HepG2 (cell line): Measurements from ENCODE around the gene PIGL. TPM values are rescaled to one million over a fixed set of nuclear protein-coding genes. Genes with fewer than 3 reads are reported as not detected.

Experiments
- DPF2 ChIP-seq: sonication (generic); formaldehyde crosslinking; IDR thresholded peaks from 2 replicates; pipeline ENCODE4 v1.4.0; 2020; ENCODE audit warnings: mild to moderate bottlenecking, low read depth, missing genetic modification reagents, borderline replicate concordance
- SALL2 ChIP-seq: sonication (generic); formaldehyde crosslinking; IDR thresholded peaks from 2 replicates; pipeline ENCODE4 v1.8.1; 2023; ENCODE audit warnings: mild to moderate bottlenecking, missing genetic modification reagents, inconsistent platforms
- SP5 ChIP-seq: IDR thresholded peaks from 2 replicates; pipeline ENCODE4 v1.6.1; 2016; ENCODE audit warnings: low read depth, borderline replicate concordance
- TCF7 ChIP-seq: sonication (generic); IDR thresholded peaks from 2 replicates; pipeline ENCODE4 v1.6.1; 2016; ENCODE audit warnings: antibody characterized with exemption, low read depth
- ZNF333 ChIP-seq: sonication (generic); formaldehyde crosslinking; IDR thresholded peaks from 2 replicates; pipeline ENCODE4 v1.4.0; 2020; ENCODE audit warnings: mild to moderate bottlenecking, missing genetic modification reagents, borderline replicate concordance
- ZNF773 ChIP-seq: sonication (generic); formaldehyde crosslinking; IDR thresholded peaks from 2 replicates; pipeline ENCODE4 v1.4.0; 2020; ENCODE audit warnings: missing genetic modification reagents, borderline replicate concordance
- polyA plus RNA-seq, 8 experiments: library from polyadenylated mRNA; depleted of rRNA in 3 of 8; stranded (reverse) in 7 of 8; unstranded in 1 of 8; fragments of >200 nt; fragmentation: Illumina TruSeq in 4 of 8; extraction: Trizol in 4 of 8; gene quantifications; 2 replicates each; pipeline versions ENCODE4 v1.2.1 to v1.2.3, GENCODE V29; 2011 to 2016; ENCODE audit warnings: low read depth in 4 of 8, missing spikeins in 1 of 8, mixed read lengths in 1 of 8; ENCODE audit not compliant: insufficient read depth in 1 of 8
- total RNA-seq, 5 experiments: library from RNA; depleted of rRNA; stranded (reverse); fragments of >200 nt; fragmentation: Illumina TruSeq; extraction: Trizol; gene quantifications; 2 replicates each; pipeline ENCODE4 v1.2.3, GENCODE V29; 2016; ENCODE audit warnings: low read depth in 1 of 5
- TF ChIP-seq, protein P1 (sequence below): sonication (generic); formaldehyde crosslinking; IDR thresholded peaks from 2 replicates; pipeline ENCODE4 v1.4.0; 2020; ENCODE audit warnings: missing genetic modification reagents, borderline replicate concordance
- TF ChIP-seq, protein P2 (sequence below): sonication (generic); formaldehyde crosslinking; IDR thresholded peaks from 2 replicates; pipeline ENCODE4 v1.5.0; 2020; ENCODE audit warnings: mild to moderate bottlenecking, missing genetic modification reagents, borderline replicate concordance
- TF ChIP-seq, protein P3 (sequence below): fragments of 450-650 bp; IDR thresholded peaks from 2 replicates; pipeline ENCODE4 v1.6.1; 2016
- TF ChIP-seq, protein P4 (sequence below), 2 experiments: sonication (generic) in 1 of 2; formaldehyde crosslinking in 1 of 2; IDR thresholded peaks; 2 replicates each; pipeline versions ENCODE4 v1.6.1 to v1.9.0; 2014 to 2022; ENCODE audit warnings: antibody characterized with exemption in 1 of 2, borderline replicate concordance in 1 of 2, inconsistent platforms in 1 of 2, low read depth in 1 of 2, missing genetic modification reagents in 1 of 2

Gene PIGL
- total and polyA plus RNA-seq, 2 of the 13 experiments (the other 11 are each of a cell fraction or from before 2014, with no cell fraction given), result 28.5 to 63.8 TPM

DNA sequence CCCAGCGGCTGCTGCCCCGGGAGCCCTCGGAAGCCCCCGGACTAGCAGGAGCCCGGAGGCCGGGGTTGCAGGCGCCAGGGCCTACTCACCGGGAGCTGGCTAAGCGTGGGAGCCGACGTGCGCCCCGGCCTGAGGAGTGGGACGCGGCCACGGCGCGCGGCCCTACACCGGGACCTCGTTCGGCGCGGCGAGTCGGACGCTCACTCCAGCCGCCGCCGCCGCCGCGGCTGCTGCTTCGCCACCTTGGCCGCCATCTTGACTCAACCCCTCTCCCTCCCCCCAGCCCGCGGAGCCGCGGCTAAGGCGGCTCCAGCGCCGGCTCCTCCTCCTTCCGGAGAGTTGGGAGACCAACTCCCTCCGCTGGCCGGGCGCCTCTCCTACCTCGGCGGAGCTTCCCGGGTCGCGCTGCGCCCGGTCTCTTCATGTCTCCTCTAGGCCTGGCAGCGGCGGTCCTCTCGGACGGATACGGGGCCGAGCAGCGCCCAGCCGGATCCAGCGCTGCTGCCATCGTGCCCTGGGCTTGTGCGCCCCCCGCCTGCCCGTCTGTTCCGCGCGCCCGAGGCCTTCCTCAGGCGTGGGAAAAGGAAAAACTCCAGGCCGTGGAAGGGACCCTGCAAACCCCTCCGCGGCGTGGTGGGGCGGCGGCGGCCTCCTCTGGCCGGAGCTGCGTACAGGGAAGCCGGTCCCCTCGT, 1.6 kb upstream of the PIGL start, which contains the start of gene NCOR1 (continued):
- TF ChIP-seq ZNF333 (CRISPR knock-in tag), result peak; percentile 94
- no peak for TF ChIP-seq ZNF773 (CRISPR knock-in tag)
- TF ChIP-seq DPF2 (CRISPR knock-in tag), result no peak
- TF ChIP-seq, protein P1, sequence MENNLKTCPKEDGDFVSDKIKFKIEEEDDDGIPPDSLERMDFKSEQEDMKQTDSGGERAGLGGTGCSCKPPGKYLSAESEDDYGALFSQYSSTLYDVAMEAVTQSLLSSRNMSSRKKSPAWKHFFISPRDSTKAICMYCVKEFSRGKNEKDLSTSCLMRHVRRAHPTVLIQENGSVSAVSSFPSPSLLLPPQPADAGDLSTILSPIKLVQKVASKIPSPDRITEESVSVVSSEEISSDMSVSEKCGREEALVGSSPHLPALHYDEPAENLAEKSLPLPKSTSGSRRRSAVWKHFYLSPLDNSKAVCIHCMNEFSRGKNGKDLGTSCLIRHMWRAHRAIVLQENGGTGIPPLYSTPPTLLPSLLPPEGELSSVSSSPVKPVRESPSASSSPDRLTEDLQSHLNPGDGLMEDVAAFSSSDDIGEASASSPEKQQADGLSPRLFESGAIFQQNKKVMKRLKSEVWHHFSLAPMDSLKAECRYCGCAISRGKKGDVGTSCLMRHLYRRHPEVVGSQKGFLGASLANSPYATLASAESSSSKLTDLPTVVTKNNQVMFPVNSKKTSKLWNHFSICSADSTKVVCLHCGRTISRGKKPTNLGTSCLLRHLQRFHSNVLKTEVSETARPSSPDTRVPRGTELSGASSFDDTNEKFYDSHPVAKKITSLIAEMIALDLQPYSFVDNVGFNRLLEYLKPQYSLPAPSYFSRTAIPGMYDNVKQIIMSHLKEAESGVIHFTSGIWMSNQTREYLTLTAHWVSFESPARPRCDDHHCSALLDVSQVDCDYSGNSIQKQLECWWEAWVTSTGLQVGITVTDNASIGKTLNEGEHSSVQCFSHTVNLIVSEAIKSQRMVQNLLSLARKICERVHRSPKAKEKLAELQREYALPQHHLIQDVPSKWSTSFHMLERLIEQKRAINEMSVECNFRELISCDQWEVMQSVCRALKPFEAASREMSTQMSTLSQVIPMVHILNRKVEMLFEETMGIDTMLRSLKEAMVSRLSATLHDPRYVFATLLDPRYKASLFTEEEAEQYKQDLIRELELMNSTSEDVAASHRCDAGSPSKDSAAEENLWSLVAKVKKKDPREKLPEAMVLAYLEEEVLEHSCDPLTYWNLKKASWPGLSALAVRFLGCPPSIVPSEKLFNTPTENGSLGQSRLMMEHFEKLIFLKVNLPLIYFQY (CRISPR knock-in tag), result no peak; the same call in 1 of the 2 replicates
- peak; percentile 83 for TF ChIP-seq SP5
- no peak for TF ChIP-seq TCF7
- TF ChIP-seq, protein P2, sequence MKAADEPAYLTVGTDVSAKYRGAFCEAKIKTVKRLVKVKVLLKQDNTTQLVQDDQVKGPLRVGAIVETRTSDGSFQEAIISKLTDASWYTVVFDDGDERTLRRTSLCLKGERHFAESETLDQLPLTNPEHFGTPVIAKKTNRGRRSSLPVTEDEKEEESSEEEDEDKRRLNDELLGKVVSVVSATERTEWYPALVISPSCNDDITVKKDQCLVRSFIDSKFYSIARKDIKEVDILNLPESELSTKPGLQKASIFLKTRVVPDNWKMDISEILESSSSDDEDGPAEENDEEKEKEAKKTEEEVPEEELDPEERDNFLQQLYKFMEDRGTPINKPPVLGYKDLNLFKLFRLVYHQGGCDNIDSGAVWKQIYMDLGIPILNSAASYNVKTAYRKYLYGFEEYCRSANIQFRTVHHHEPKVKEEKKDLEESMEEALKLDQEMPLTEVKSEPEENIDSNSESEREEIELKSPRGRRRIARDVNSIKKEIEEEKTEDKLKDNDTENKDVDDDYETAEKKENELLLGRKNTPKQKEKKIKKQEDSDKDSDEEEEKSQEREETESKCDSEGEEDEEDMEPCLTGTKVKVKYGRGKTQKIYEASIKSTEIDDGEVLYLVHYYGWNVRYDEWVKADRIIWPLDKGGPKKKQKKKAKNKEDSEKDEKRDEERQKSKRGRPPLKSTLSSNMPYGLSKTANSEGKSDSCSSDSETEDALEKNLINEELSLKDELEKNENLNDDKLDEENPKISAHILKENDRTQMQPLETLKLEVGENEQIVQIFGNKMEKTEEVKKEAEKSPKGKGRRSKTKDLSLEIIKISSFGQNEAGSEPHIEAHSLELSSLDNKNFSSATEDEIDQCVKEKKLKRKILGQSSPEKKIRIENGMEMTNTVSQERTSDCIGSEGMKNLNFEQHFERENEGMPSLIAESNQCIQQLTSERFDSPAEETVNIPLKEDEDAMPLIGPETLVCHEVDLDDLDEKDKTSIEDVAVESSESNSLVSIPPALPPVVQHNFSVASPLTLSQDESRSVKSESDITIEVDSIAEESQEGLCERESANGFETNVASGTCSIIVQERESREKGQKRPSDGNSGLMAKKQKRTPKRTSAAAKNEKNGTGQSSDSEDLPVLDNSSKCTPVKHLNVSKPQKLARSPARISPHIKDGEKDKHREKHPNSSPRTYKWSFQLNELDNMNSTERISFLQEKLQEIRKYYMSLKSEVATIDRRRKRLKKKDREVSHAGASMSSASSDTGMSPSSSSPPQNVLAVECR (CRISPR knock-in tag), result peak; percentile 73; the same call in 1 of the 2 replicates
- TF ChIP-seq SALL2 (CRISPR knock-in tag), result peak; percentile 44; the same call in 1 of the 2 replicates
- TF ChIP-seq, protein P3, sequence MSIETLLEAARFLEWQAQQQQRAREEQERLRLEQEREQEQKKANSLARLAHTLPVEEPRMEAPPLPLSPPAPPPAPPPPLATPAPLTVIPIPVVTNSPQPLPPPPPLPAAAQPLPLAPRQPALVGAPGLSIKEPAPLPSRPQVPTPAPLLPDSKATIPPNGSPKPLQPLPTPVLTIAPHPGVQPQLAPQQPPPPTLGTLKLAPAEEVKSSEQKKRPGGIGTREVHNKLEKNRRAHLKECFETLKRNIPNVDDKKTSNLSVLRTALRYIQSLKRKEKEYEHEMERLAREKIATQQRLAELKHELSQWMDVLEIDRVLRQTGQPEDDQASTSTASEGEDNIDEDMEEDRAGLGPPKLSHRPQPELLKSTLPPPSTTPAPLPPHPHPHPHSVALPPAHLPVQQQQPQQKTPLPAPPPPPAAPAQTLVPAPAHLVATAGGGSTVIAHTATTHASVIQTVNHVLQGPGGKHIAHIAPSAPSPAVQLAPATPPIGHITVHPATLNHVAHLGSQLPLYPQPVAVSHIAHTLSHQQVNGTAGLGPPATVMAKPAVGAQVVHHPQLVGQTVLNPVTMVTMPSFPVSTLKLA, result no peak
- TF ChIP-seq, protein P4, sequence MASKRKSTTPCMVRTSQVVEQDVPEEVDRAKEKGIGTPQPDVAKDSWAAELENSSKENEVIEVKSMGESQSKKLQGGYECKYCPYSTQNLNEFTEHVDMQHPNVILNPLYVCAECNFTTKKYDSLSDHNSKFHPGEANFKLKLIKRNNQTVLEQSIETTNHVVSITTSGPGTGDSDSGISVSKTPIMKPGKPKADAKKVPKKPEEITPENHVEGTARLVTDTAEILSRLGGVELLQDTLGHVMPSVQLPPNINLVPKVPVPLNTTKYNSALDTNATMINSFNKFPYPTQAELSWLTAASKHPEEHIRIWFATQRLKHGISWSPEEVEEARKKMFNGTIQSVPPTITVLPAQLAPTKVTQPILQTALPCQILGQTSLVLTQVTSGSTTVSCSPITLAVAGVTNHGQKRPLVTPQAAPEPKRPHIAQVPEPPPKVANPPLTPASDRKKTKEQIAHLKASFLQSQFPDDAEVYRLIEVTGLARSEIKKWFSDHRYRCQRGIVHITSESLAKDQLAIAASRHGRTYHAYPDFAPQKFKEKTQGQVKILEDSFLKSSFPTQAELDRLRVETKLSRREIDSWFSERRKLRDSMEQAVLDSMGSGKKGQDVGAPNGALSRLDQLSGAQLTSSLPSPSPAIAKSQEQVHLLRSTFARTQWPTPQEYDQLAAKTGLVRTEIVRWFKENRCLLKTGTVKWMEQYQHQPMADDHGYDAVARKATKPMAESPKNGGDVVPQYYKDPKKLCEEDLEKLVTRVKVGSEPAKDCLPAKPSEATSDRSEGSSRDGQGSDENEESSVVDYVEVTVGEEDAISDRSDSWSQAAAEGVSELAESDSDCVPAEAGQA (IDR thresholded peaks at IDR 0.05; ENCODE audit: low read depth), result no peak; the same call in 1 of the 2 replicates
- TF ChIP-seq, protein P4 (CRISPR knock-in tag; IDR thresholded peaks at IDR 0.05; ENCODE audit: borderline replicate concordance), result no peak; the same call in 1 of the 2 replicates
